ENCODE results near the gene CACNA1B.

The CACNA1B gene

DNA sequence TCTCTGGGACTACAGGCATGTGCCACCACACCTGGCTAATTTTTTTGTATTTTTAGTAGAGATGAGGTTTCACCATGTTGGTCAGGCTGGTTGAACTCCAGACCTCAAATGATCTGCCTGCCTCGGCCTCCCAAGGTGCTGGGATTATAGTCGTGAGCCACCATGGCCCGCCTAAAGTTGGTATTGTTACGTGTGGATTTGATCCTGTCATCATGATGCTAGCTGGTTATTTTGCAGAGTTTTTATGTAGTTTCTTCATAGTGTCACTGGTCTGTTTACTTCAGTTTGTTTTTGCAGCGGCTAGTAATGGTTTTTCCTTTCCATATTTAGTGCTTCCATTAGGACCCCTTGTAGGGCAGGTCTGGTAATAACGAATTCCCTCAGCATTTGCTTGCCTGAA lies 85.9 kb downstream of the CACNA1B start:
- DNase-seq (ENCODE audit: low read depth, low spot score), result no peak
- H3K4me3 ChIP-seq (ENCODE audit: low read length), result no peak overlapping the region
- no peaks in the 10 kb centered on the region for H3K27me3 ChIP-seq (ENCODE audit: control insufficient read depth, insufficient read depth, low read length)
- H3K27ac ChIP-seq (ENCODE audit: low read length), result no peak overlapping the region
- peaks cover 3% of the 10 kb centered on the region; the same call in 1 of the 2 replicates for H3K4me1 ChIP-seq (ENCODE audit: control insufficient read depth, insufficient read depth, low read length)
- H3K9me3 ChIP-seq (ENCODE audit: control insufficient read depth, insufficient read depth, low read length), result no peaks in the 10 kb centered on the region
- no CpG with 5 or more reads among the region's 6 CpGs for WGBS (ENCODE audit: insufficient coverage, insufficient read length)
- H3K36me3 ChIP-seq (ENCODE audit: control insufficient read depth, insufficient read depth, low read length), result no peaks in the 10 kb centered on the region

DNA sequence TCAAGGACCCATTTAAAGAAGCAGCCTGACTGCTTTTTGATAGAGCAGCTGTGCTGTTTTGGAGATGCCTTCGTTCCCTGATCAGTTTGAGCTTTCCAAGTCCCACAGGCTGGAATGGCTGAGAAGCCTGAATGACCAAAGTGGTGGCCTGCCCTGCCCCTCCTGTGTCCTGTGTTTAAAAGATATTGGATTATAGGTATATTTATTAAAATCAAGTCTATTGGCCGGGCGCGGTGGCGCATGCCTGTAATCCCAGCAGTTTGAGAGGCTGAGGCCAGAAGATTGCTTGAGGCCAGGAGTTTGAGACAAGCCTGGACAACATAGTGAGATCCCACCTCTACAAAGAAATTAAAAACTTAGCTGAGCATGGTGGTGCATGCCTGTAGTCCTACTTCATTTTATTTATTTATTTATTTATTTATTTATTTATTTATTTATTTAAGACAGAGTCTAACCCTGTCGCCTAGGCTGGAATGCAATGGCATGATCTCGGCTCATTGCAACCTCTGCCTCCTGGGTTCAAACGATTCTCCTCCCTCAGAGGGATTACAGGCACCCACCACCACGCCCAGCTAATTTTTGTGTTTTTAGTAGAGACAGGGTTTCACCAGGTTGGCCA lies 87.7 kb downstream of the CACNA1B start:
- H3K27ac ChIP-seq (ENCODE audit: low read length), result no peak overlapping the region
- H3K36me3 ChIP-seq (ENCODE audit: control insufficient read depth, insufficient read depth, low read length), result no peaks in the 10 kb centered on the region
- no peak overlapping the region for H3K4me3 ChIP-seq (ENCODE audit: low read length)
- peaks cover 2% of the 10 kb centered on the region; the same call in 1 of the 2 replicates for H3K4me1 ChIP-seq (ENCODE audit: control insufficient read depth, insufficient read depth, low read length)
- WGBS (ENCODE audit: insufficient coverage, insufficient read length), result no CpG with 5 or more reads among the region's 9 CpGs
- no peak for DNase-seq (ENCODE audit: low read depth, low spot score)
- no peaks in the 10 kb centered on the region for H3K9me3 ChIP-seq (ENCODE audit: control insufficient read depth, insufficient read depth, low read length)
- H3K27me3 ChIP-seq (ENCODE audit: control insufficient read depth, insufficient read depth, low read length), result no peaks in the 10 kb centered on the region

DNA sequence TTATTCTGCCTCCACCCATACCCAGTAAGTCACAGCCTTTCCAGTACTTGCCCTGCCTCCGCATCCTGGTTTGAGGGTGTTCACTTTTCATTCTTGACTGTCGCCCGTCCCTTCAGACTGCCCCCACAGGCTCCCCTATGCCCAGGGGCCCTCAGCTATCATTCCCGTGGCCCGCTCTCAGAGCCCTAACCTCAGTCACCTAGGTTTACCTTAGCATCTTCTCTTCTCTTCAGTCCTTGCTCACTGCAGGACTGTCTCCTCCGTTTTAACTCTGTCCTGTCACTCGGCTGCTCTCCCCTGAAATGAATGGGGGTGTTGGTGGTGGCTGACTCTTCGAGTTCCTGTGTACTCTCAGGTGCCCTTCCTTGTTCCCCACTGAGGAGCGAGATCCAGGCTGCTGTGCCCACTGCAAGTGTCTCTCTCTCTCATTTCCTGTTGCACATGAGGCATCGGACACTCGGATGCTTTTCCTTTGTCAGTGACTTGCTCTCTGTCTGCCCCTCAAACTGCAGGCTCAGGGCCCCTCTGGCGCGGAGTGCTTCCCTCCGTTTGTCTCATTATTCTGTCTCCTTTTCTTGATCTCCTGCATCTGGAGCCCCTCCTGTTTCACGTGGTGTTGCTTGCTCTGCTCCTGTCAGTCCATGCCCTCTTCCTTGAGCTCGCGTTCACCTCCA lies 89.8 kb downstream of the CACNA1B start:
- H3K9me3 ChIP-seq (ENCODE audit: control insufficient read depth, insufficient read depth, low read length), result no peaks in the 10 kb centered on the region
- no peak for DNase-seq (ENCODE audit: low read depth, low spot score)
- H3K4me1 ChIP-seq (ENCODE audit: control insufficient read depth, insufficient read depth, low read length), result no peaks in the 10 kb centered on the region
- H3K4me3 ChIP-seq (ENCODE audit: low read length), result no peak overlapping the region
- no peaks in the 10 kb centered on the region for H3K36me3 ChIP-seq (ENCODE audit: control insufficient read depth, insufficient read depth, low read length)
- no peak overlapping the region for H3K27ac ChIP-seq (ENCODE audit: low read length)
- no CpG with 5 or more reads among the region's 17 CpGs for WGBS (ENCODE audit: insufficient coverage, insufficient read length)
- no peaks in the 10 kb centered on the region for H3K27me3 ChIP-seq (ENCODE audit: control insufficient read depth, insufficient read depth, low read length)

DNA sequence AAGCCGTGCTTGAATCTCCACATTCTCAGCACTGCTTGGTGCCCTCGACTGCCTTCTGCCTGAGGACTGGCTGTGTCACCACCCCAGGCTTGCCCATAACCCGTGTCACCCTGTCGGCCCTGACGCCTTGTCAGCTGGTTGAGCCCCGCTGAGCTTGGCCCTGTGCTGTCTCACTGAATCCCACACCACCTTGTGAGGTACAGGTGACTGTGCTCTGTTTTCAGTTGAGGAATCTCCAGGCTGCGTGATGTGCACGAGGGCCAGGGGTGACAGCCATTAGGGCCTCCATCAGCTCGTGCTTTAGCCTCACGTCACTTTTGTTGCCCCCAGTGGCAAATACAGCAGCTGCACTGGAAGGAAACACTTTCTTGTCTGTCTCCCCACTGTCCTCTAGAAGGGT lies 90.7 kb downstream of the CACNA1B start:
- Histone ChIP-seq H3K27me3 (ENCODE audit: control insufficient read depth, insufficient read depth, low read length) (no peaks in the 10 kb centered on the region), H3K27ac (ENCODE audit: low read length) (no peak overlapping the region), H3K9me3 (ENCODE audit: control insufficient read depth, insufficient read depth, low read length) (no peaks in the 10 kb centered on the region), H3K36me3 (ENCODE audit: control insufficient read depth, insufficient read depth, low read length) (no peaks in the 10 kb centered on the region), H3K4me3 (ENCODE audit: low read length) (no peak overlapping the region), H3K4me1 (ENCODE audit: control insufficient read depth, insufficient read depth, low read length) (no peaks in the 10 kb centered on the region)
- WGBS (ENCODE audit: insufficient coverage, insufficient read length), result no CpG with 5 or more reads among the region's 10 CpGs
- no peak for DNase-seq (ENCODE audit: low read depth, low spot score)

DNA sequence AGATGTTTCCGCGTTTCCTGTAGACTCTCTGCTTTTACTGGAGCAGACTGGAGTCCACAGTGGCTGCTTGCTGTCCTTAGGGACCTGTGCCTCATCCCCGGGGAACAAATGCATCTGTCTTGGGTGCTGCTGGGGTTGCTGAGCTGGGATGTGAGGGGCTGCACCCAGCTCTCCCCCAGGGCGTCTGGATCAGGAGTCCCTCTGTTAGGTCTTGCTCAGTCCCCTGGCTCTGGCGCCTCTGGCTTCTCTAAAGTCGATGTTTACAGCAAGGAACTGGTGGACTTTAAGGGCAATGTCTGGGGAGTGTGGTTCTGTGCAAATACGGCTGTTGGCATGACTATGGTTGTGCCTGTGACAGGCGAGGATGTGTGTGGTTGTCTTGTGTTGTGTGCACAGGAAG lies 91.4 kb downstream of the CACNA1B start:
- Histone ChIP-seq H3K36me3 (ENCODE audit: control insufficient read depth, insufficient read depth, low read length) (no peaks in the 10 kb centered on the region), H3K27me3 (ENCODE audit: control insufficient read depth, insufficient read depth, low read length) (no peaks in the 10 kb centered on the region), H3K4me3 (ENCODE audit: low read length) (no peak overlapping the region), H3K27ac (ENCODE audit: low read length) (no peak overlapping the region), H3K4me1 (ENCODE audit: control insufficient read depth, insufficient read depth, low read length) (no peaks in the 10 kb centered on the region), H3K9me3 (ENCODE audit: control insufficient read depth, insufficient read depth, low read length) (no peaks in the 10 kb centered on the region)
- DNase-seq (ENCODE audit: low read depth, low spot score), result no peak
- no CpG with 5 or more reads among the region's 8 CpGs for WGBS (ENCODE audit: insufficient coverage, insufficient read length)

DNA sequence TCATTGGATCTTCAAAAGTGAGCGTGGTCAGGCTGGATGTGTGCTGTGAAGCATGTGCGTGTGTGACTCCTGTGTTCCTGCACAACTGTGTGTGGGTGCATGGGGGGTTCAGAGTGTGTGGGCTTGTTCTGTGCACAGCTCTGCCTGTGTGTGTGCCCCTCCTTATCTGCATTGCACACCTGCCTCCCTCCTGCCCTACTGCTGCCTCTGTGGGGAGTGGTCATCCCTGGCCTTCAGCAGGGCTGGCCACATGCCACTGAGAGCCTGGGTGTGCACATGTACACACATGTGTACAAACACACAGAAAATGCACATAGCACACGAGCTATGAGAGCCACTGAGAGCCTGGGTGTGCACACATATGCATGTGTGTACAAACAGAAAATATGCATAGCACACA lies 92.1 kb downstream of the CACNA1B start:
- no peak for DNase-seq (ENCODE audit: low read depth, low spot score)
- WGBS (ENCODE audit: insufficient coverage, insufficient read length), result no CpG with 5 or more reads among the region's 3 CpGs
- Histone ChIP-seq H3K9me3 (ENCODE audit: control insufficient read depth, insufficient read depth, low read length) (no peaks in the 10 kb centered on the region), H3K4me1 (ENCODE audit: control insufficient read depth, insufficient read depth, low read length) (no peaks in the 10 kb centered on the region), H3K36me3 (ENCODE audit: control insufficient read depth, insufficient read depth, low read length) (no peaks in the 10 kb centered on the region), H3K4me3 (ENCODE audit: low read length) (no peak overlapping the region), H3K27me3 (ENCODE audit: control insufficient read depth, insufficient read depth, low read length) (no peaks in the 10 kb centered on the region), H3K27ac (ENCODE audit: low read length) (no peak overlapping the region)

DNA sequence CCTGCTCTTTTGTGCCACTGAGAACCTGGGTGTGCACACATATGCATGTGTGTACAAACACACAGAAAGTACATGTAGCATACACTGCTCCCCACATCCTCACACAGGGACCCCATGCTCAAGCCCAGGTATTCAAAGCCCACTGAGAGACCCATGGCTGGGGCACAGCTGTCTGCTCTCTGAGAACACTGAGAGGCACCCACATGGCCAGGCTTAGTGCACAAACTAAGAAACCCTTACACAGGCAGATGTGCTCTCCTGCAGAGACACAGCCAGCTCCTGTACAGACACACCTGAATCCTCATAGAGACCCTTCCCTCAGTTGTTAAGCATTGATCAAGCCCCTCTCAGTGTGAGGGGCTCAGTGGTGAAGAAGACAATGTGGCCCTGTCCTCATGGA lies 92.5 kb downstream of the CACNA1B start:
- Histone ChIP-seq H3K4me3 (ENCODE audit: low read length) (no peak overlapping the region), H3K27me3 (ENCODE audit: control insufficient read depth, insufficient read depth, low read length) (no peaks in the 10 kb centered on the region), H3K4me1 (ENCODE audit: control insufficient read depth, insufficient read depth, low read length) (no peaks in the 10 kb centered on the region), H3K36me3 (ENCODE audit: control insufficient read depth, insufficient read depth, low read length) (no peaks in the 10 kb centered on the region), H3K27ac (ENCODE audit: low read length) (no peak overlapping the region), H3K9me3 (ENCODE audit: control insufficient read depth, insufficient read depth, low read length) (no peaks in the 10 kb centered on the region)
- DNase-seq (ENCODE audit: low read depth, low spot score), result no peak

DNA sequence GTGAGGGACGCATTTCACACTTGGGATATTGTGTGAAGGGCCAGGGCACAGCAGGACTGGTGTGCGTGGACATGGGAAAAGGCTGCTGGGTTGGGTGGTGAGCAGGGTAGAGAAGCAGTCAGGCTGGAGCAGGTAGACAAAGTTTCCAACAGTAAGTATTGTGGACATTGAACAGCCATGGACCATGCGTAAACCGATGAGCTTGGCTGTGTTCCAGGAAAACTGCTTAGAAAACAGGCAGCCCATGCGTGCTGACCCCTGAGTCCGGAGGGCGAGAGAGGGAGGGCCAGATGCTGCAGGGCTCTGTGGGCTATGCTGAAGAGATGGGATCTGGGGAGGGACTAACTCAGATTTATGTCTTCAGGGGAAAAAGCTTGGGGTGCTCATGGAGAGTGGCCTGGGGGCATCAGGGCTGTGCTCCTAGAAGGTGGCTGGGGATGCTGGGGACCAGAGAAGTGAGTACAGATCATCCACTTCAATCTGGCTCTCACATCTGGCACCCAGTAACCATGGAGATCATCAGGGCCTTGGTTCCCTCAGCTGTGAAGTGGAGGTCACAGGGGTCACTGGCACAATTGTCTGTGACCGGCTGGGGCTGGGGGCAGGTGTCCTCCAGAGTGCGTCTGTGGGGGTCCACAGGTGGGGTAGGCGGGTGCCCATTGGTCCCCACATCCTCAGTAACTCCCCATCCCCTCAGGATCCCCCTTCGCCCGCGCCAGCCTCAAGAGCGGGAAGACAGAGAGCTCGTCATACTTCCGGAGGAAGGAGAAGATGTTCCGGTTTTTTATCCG lies 93.3 kb downstream of the CACNA1B start:
- H3K27ac ChIP-seq (ENCODE audit: low read length), result no peak overlapping the region
- H3K27me3 ChIP-seq (ENCODE audit: control insufficient read depth, insufficient read depth, low read length), result no peaks in the 10 kb centered on the region
- H3K9me3 ChIP-seq (ENCODE audit: control insufficient read depth, insufficient read depth, low read length), result no peaks in the 10 kb centered on the region
- no peaks in the 10 kb centered on the region for H3K4me1 ChIP-seq (ENCODE audit: control insufficient read depth, insufficient read depth, low read length)
- no peaks in the 10 kb centered on the region; the same call in 1 of the 2 replicates for H3K36me3 ChIP-seq (ENCODE audit: control insufficient read depth, insufficient read depth, low read length)
- DNase-seq (ENCODE audit: low read depth, low spot score), result no peak
- no CpG with 5 or more reads among the region's 18 CpGs for WGBS (ENCODE audit: insufficient coverage, insufficient read length)
- H3K4me3 ChIP-seq (ENCODE audit: low read length), result no peak overlapping the region

DNA sequence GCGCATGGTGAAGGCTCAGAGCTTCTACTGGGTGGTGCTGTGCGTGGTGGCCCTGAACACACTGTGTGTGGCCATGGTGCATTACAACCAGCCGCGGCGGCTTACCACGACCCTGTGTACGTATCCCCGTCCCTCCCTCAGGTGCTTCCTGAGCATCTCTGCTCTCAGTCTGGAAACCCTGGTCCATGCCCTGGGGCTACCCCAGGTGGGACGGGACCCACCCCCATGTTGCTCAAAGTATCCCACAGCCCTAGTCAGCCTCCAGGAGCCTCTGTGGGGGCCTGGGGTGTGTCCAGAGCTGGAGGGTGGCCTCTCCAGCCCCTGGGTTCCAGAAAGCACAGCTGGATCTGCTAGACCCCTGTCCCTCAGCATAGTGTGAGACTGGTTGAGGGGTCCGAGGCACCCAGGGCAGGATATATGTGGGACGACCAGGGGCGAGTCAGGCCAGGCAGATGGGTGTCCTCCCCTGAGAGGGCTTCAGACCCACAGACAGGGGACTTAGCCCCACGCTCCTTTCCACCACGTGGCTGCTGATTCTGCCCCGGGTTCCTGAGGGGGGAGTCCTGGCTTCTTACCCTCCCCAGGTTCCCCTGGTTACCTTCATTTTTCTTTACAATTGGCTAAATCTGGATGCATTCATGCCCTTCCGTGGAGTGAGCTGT lies 94.0 kb downstream of the CACNA1B start:
- no peak for DNase-seq (ENCODE audit: low read depth, low spot score)
- no CpG with 5 or more reads among the region's 16 CpGs for WGBS (ENCODE audit: insufficient coverage, insufficient read length)
- Histone ChIP-seq H3K4me3 (ENCODE audit: low read length) (no peak overlapping the region), H3K27ac (ENCODE audit: low read length) (no peak overlapping the region), H3K27me3 (ENCODE audit: control insufficient read depth, insufficient read depth, low read length) (no peaks in the 10 kb centered on the region), H3K9me3 (ENCODE audit: control insufficient read depth, insufficient read depth, low read length) (no peaks in the 10 kb centered on the region), H3K4me1 (ENCODE audit: control insufficient read depth, insufficient read depth, low read length) (no peaks in the 10 kb centered on the region), H3K36me3 (ENCODE audit: control insufficient read depth, insufficient read depth, low read length) (no peaks in the 10 kb centered on the region; the same call in 1 of the 2 replicates)

DNA sequence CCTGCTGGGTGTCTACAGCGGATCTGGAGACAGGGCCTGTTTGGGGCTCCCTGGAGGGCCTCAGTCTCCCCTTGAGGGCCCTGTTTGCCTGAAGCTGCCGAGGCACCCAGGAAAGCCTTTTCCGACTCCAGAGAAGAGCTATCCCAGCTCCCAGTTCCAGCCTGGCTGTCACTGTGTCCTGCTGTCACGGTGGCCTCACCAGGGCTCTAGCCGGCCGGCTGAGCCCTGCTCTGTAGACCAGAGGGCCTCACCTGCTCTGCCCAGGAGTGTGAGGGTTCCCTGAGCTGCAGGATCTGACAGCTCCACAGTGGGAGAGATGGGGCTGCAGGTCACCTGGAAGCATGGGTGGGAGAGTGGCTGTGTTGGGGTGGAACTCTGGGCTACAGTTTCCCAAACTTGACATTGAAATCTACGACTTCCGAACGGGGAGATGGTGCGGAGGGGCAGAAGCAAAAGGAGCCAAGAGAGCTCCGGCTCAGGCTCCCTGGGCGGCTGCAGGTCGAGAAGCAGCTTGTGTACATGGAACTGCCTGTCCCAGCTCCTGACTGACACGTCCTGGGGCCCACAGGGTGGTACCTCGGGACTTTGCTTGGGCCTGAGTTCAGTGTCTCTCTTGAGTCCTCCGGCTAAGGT lies 94.9 kb downstream of the CACNA1B start:
- Histone ChIP-seq H3K27ac (ENCODE audit: low read length) (no peak overlapping the region), H3K4me3 (ENCODE audit: low read length) (no peak overlapping the region), H3K4me1 (ENCODE audit: control insufficient read depth, insufficient read depth, low read length) (no peaks in the 10 kb centered on the region), H3K27me3 (ENCODE audit: control insufficient read depth, insufficient read depth, low read length) (no peaks in the 10 kb centered on the region), H3K9me3 (ENCODE audit: control insufficient read depth, insufficient read depth, low read length) (no peaks in the 10 kb centered on the region), H3K36me3 (ENCODE audit: control insufficient read depth, insufficient read depth, low read length) (no peaks in the 10 kb centered on the region; the same call in 1 of the 2 replicates)
- no CpG with 5 or more reads among the region's 16 CpGs for WGBS (ENCODE audit: insufficient coverage, insufficient read length)
- no peak for DNase-seq (ENCODE audit: low read depth, low spot score)

Data from iPS DF 6.9 (cell line).